PC-3 (cell line): ENCODE measurements around the gene CORO1C.

Source experiments
- CTCF ChIP-seq: fragments of 300-600 bp; sonication (generic); conservative IDR thresholded peaks from 2 replicates; pipeline ENCODE4 v1.5.1; 2017; ENCODE audit warnings: antibody characterized with exemption, low read depth, mild to moderate bottlenecking, low read length
- EZH2phosphoT487 ChIP-seq: fragments of 300-600 bp; sonication (generic); IDR thresholded peaks from 2 replicates; pipeline ENCODE4 v1.6.1; 2018; ENCODE audit warnings: mild to moderate bottlenecking, antibody characterized with exemption, low read length, borderline replicate concordance

- TF ChIP-seq CTCF (no peak), EZH2phosphoT487 (no peak)
These were observed 101.4 kb downstream of the CORO1C start for GRCh38 chr12:108629824-108630476.
